ENCODE results near the gene KLK2. TPM values are rescaled to one million over a fixed set of nuclear protein-coding genes. Genes with fewer than 3 reads are reported as not detected.

Gene KLK2
- total RNA-seq: not detected in 2 replicates

GRCh38 chr19:50873056-50873455 lies at the start of gene KLK2:
Gene KLK2, plus strand, starts transcription at chr19:50873439. Its CDS starts 35 bp downstream, at chr19:50873474.

GRCh38 chr19:50833117-50833801 lies 40.0 kb upstream of the KLK2 start, which contains the start of gene KLK15:
Gene KLK15, minus strand, starts transcription at chr19:50833574. Its CDS starts 2,082 bp downstream, at chr19:50831492.

GRCh38 chr19:50854636-50855410 lies 18.4 kb upstream of the KLK2 start, which contains the start of gene KLK3:
Gene KLK3, plus strand, starts transcription at chr19:50854915. Its CDS starts 41 bp downstream, at chr19:50854956.

DNA sequence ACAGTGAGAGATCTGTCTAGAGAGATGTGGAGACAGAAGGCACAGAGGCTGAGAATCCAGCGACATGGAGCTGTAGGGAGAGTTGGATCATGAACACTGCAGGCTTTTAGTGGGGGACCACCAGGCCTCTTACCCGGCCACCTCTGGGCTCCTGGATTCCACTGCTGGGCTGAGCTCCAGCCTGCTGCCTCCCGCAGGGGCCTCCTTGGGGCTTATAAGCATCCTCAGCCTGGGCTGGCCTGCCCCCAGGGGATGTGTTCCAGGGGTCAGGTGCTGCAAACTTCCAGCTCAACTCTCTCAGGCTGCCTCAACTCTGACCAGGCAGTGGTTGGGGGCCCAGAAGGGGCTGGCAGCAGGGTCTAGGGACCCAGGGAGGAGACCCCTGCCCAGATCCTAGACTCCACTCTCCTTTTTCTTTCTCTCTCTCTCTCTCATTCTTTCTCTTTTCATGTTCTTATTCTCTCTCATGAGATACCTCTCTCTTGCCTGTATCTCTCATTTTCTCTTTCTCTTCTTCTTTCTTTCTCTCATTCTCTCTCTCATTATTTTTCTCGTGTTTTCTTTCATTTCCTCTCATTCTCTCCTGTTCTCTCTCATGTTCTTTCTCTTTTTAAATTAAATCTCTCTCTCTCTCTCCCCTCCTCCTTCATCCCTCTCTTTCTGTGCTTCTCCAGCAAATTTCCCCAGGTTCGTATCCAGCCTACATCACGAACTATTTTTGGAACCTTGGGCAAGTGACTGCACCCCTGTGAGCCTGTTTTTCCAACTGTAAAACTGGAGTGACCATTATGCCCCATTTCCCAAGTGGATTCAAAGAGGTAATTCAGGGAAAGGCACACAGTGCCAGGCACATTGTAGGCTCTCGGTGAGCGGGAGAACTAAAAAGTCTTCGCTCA lies 38.2 kb downstream of the KLK2 start, which contains the start of gene KLK4:
Gene KLK4, minus strand, starts transcription at position 190 of the 896 bp plus-strand sequence. CDS start 657 bp downstream, outside the sequence.

Other genes with a start within 250 kb of the KLK2 start
- not detected in 2 replicates for gene SYT3, start 233.6 kb upstream of the KLK2 start, total RNA-seq
- not detected in 2 replicates for gene C19orf81, start 224.0 kb upstream of the KLK2 start, total RNA-seq
- gene SHANK1, start 153.6 kb upstream of the KLK2 start, total RNA-seq: 0.04 TPM in 1 of 2 replicates, not detected in the other
- 1.9 and 3.3 TPM in 2 replicates for gene CLEC11A, start 150.1 kb upstream of the KLK2 start, total RNA-seq
- gene GPR32, start 103.0 kb upstream of the KLK2 start, total RNA-seq: not detected in 2 replicates
- not detected in 2 replicates for gene ACP4, start 83.0 kb upstream of the KLK2 start, total RNA-seq
- gene KLK1, start 49.7 kb upstream of the KLK2 start, total RNA-seq: 0.55 TPM in 1 of 2 replicates, not detected in the other
- gene KLK15, start 39.9 kb upstream of the KLK2 start, total RNA-seq: not detected in 2 replicates
- not detected in 2 replicates for gene KLK3, start 18.5 kb upstream of the KLK2 start, total RNA-seq
- gene KLK4, start 38.0 kb downstream of the KLK2 start, total RNA-seq: not detected in 2 replicates
- 97.7 and 185 TPM in 2 replicates for gene KLK5, start 79.6 kb downstream of the KLK2 start, total RNA-seq
- gene KLK6, start 96.2 kb downstream of the KLK2 start, total RNA-seq: 0.11 and 1.6 TPM in 2 replicates
- gene KLK7, start 110.5 kb downstream of the KLK2 start, total RNA-seq: 2.9 and 3.5 TPM in 2 replicates
- gene KLK8, start 128.2 kb downstream of the KLK2 start, total RNA-seq: 53.8 and 72.6 TPM in 2 replicates
- 10.3 and 11.7 TPM in 2 replicates for gene KLK10, start 146.3 kb downstream of the KLK2 start, total RNA-seq
- gene KLK11, start 153.2 kb downstream of the KLK2 start, total RNA-seq: 1.0 and 1.7 TPM in 2 replicates
- 0.23 TPM in 1 of 2 replicates, not detected in the other for gene KLK12, start 161.6 kb downstream of the KLK2 start, total RNA-seq
- gene KLK13, start 191.7 kb downstream of the KLK2 start, total RNA-seq: 0.94 TPM in 1 of 2 replicates, not detected in the other
- 0.23 TPM in 1 of 2 replicates, not detected in the other for gene KLK14, start 209.4 kb downstream of the KLK2 start, total RNA-seq
- gene CTU1, start 235.0 kb downstream of the KLK2 start, total RNA-seq: 23.4 and 24.4 TPM in 2 replicates

Measured in hair follicular keratinocyte (primary cell).